ENCODE results near the gene MNT. TPM values are rescaled to one million over a fixed set of nuclear protein-coding genes. Genes with fewer than 3 reads are reported as not detected.
"Not testable (repeated sequence)": the region's sequence is repeated elsewhere in the genome, so short reads cannot be mapped to it uniquely, and the experiment has no call there.

MNT gene, protein sequence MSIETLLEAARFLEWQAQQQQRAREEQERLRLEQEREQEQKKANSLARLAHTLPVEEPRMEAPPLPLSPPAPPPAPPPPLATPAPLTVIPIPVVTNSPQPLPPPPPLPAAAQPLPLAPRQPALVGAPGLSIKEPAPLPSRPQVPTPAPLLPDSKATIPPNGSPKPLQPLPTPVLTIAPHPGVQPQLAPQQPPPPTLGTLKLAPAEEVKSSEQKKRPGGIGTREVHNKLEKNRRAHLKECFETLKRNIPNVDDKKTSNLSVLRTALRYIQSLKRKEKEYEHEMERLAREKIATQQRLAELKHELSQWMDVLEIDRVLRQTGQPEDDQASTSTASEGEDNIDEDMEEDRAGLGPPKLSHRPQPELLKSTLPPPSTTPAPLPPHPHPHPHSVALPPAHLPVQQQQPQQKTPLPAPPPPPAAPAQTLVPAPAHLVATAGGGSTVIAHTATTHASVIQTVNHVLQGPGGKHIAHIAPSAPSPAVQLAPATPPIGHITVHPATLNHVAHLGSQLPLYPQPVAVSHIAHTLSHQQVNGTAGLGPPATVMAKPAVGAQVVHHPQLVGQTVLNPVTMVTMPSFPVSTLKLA
- total RNA-seq (ENCODE audit: unreplicated experiment), result 41.0 TPM
- long read RNA-seq, partial matches to known transcripts, result 0 of 2 reads
- long read RNA-seq, other reads (novel, unspliced or antisense), result 2 of 2 reads

DNA sequence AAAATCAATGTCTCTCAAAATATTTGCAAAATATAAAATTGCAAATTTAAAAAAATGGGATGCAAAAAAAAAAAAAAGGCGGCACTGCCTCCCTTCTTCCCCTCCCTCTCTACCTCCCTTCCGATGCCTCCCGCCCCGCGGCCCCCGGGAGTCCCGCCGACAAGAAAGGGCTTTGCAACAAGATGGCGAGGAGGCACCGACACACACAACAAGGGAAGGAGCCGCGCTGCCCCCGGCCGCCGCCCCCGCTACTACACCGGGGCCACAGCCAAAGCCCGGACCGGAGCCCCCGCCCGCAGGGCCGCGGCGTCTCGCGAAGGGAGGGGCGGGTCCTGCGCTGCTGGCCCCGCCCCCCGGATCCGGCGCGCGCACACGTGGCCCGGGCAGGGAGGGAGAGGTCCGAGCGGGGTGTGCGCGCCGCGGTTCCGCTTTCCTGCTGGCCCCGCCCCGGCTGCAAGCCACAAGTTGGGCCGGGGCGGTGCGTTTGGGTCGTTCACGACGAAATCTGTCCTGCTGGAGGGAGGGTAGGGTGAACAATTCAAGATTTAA, at the start of gene MNT:
Gene MNT, minus strand, starts transcription at position 184 of the 549 bp plus-strand sequence. CDS start 348 bp downstream, outside the sequence.
- Mint-ChIP-seq H3K27ac (ENCODE audit: unreplicated experiment) (peak within 1 kb of the TSS; percentile 96), H3K4me1 (ENCODE audit: low read depth, unreplicated experiment) (peaks cover 23% of the 10 kb centered on the region), H3K4me3 (ENCODE audit: unreplicated experiment) (peak within 1 kb of the TSS; percentile 95), H3K27me3 (ENCODE audit: unreplicated experiment) (peaks cover 15% of the 10 kb centered on the region), H3K9me3 (ENCODE audit: unreplicated experiment) (peaks cover 13% of the 10 kb centered on the region), H3K36me3 (ENCODE audit: unreplicated experiment) (no peaks in the 10 kb centered on the region)
- DNase-seq, result peak; percentile 95
- TF ChIP-seq, protein P1, sequence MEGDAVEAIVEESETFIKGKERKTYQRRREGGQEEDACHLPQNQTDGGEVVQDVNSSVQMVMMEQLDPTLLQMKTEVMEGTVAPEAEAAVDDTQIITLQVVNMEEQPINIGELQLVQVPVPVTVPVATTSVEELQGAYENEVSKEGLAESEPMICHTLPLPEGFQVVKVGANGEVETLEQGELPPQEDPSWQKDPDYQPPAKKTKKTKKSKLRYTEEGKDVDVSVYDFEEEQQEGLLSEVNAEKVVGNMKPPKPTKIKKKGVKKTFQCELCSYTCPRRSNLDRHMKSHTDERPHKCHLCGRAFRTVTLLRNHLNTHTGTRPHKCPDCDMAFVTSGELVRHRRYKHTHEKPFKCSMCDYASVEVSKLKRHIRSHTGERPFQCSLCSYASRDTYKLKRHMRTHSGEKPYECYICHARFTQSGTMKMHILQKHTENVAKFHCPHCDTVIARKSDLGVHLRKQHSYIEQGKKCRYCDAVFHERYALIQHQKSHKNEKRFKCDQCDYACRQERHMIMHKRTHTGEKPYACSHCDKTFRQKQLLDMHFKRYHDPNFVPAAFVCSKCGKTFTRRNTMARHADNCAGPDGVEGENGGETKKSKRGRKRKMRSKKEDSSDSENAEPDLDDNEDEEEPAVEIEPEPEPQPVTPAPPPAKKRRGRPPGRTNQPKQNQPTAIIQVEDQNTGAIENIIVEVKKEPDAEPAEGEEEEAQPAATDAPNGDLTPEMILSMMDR (IDR thresholded peaks at IDR 0.05; ENCODE audit: partially characterized antibody, unreplicated experiment), result peak; percentile 12

DNA sequence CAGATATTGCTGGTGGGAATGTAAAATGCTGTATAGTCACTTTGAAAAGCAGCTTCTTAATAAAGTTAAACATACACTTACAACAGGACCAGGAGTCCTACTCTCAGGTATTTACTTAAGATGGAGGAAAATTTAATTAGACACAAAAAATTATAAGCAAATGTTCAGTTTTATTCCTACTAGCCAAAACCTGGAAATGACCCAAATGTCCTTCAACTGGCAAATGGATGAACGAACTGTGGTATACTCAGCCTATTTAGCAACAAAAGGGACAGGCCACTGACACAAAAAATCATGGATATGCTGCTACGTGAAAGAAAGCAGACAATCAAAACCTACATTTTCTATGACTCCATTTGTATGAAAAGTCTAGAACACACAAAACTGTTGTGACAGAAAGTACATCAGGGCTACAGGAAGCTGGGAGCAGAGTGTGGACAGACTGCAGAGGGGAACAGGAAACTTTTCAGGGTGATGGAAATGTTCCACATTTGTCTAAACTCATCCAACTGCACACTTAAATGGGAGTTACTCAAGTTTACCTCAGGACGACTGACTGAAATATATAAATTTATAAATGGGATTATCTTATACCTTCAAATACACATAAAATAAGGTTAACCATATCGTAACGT, 49.3 kb upstream of the MNT start:
- H3K36me3 Mint-ChIP-seq (ENCODE audit: unreplicated experiment), result peaks cover 8% of the 10 kb centered on the region
- peaks cover 6% of the 10 kb centered on the region for H3K27me3 Mint-ChIP-seq (ENCODE audit: unreplicated experiment)
- H3K27ac Mint-ChIP-seq (ENCODE audit: unreplicated experiment), result peak overlapping the region; percentile 82
- peaks cover 13% of the 10 kb centered on the region for H3K4me1 Mint-ChIP-seq (ENCODE audit: low read depth, unreplicated experiment)
- peaks cover 6% of the 10 kb centered on the region for H3K9me3 Mint-ChIP-seq (ENCODE audit: unreplicated experiment)
- TF ChIP-seq, protein P1 (IDR thresholded peaks at IDR 0.05; ENCODE audit: partially characterized antibody, unreplicated experiment), result no peak
- no peak overlapping the region for H3K4me3 Mint-ChIP-seq (ENCODE audit: unreplicated experiment)
- no peak for DNase-seq

DNA sequence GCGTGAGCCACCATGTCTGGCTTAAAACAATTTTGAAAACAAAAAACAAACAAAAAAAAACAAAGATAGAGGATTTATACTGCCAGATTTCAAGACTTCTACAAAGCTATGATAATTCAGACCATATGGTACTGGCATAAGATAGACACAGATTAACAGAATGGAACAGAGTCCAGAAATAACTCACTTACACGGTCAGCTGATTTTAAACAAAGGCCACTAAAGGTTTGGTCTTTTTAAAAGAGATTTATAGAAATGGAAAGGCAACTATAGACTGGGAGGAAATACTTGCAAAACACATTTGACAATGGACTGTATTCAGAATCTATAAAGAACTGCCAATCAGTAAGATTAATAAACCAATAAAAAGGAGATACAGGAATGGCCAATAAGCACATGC, 48.6 kb upstream of the MNT start:
- Mint-ChIP-seq H3K27ac (ENCODE audit: unreplicated experiment) (peak overlapping the region; percentile 82), H3K36me3 (ENCODE audit: unreplicated experiment) (peaks cover 8% of the 10 kb centered on the region), H3K4me1 (ENCODE audit: low read depth, unreplicated experiment) (peaks cover 13% of the 10 kb centered on the region), H3K9me3 (ENCODE audit: unreplicated experiment) (peaks cover 6% of the 10 kb centered on the region), H3K4me3 (ENCODE audit: unreplicated experiment) (no peak overlapping the region), H3K27me3 (ENCODE audit: unreplicated experiment) (peaks cover 7% of the 10 kb centered on the region)
- TF ChIP-seq, protein P1 (IDR thresholded peaks at IDR 0.05; ENCODE audit: partially characterized antibody, unreplicated experiment), result no peak
- no peak for DNase-seq

DNA sequence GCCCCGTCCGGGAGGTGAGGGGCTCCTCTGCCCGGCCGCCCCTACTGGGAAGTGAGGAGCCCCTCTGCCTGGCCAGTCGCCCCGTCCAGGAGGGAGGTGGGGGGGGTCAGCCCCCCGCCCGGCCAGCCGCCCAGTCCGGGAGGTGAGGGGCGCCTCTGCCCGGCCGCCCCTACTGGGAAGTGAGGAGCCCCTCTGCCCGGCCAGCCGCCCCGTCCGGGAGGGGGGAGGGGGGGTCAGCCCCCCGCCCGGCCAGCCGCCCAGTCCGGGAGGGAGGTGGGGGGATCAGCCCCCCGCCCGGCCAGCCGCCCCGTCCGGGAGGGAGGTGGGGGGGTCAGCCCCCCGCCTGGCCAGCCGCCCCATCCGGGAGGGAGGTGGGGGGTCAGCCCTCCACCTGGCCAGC, 46.6 kb upstream of the MNT start:
- not testable (repeated sequence) for DNase-seq; H3K27me3 Mint-ChIP-seq (ENCODE audit: unreplicated experiment); H3K4me3 Mint-ChIP-seq (ENCODE audit: unreplicated experiment); H3K27ac Mint-ChIP-seq (ENCODE audit: unreplicated experiment); H3K9me3 Mint-ChIP-seq (ENCODE audit: unreplicated experiment)
- peaks cover 10% of the 10 kb centered on the region for H3K36me3 Mint-ChIP-seq (ENCODE audit: unreplicated experiment)
- H3K4me1 Mint-ChIP-seq (ENCODE audit: low read depth, unreplicated experiment), result peaks cover 13% of the 10 kb centered on the region

DNA sequence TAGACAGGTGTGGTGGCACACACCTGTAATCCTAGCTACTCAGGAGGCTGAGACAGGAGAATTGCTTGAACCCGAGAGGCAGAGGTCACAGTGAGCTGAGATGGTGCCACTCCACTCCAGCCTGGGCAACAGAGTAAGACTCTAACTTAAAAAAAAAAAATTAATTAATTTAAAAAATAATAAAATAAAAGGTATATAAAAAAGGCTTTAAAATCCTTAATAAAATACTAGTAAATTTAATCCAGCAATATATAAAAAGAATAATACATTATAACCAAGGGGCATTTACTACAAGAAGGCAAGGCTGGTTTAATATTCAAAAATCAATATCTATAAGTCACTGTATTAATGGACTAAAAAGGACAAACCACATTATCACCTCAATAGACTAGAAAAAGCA, 44.8 kb upstream of the MNT start:
- Mint-ChIP-seq H3K36me3 (ENCODE audit: unreplicated experiment) (peaks cover 10% of the 10 kb centered on the region), H3K27ac (ENCODE audit: unreplicated experiment) (no peak overlapping the region), H3K4me1 (ENCODE audit: low read depth, unreplicated experiment) (peaks cover 13% of the 10 kb centered on the region), H3K4me3 (ENCODE audit: unreplicated experiment) (peak overlapping the region; percentile 42), H3K9me3 (ENCODE audit: unreplicated experiment) (peaks cover 8% of the 10 kb centered on the region), H3K27me3 (ENCODE audit: unreplicated experiment) (peaks cover 7% of the 10 kb centered on the region)
- TF ChIP-seq, protein P1 (IDR thresholded peaks at IDR 0.05; ENCODE audit: partially characterized antibody, unreplicated experiment), result no peak
- DNase-seq, result no peak

Measured in glutamatergic neuron (in vitro differentiated cells).